GM18907 (cell line): Measurements from ENCODE around the gene NUDT10.
"Not testable (repeated sequence)": the region's sequence is repeated elsewhere in the genome, so short reads cannot be mapped to it uniquely, and the experiment has no call there.

Experiments
- ATAC-seq: cut with Tn5 transposase; IDR thresholded peaks from one replicate; pipeline ENCODE4 v1.9.1; 2021; ENCODE audit warnings: mild to moderate bottlenecking, moderate library complexity; ENCODE audit not compliant: unreplicated experiment

The NUDT10 gene

DNA sequence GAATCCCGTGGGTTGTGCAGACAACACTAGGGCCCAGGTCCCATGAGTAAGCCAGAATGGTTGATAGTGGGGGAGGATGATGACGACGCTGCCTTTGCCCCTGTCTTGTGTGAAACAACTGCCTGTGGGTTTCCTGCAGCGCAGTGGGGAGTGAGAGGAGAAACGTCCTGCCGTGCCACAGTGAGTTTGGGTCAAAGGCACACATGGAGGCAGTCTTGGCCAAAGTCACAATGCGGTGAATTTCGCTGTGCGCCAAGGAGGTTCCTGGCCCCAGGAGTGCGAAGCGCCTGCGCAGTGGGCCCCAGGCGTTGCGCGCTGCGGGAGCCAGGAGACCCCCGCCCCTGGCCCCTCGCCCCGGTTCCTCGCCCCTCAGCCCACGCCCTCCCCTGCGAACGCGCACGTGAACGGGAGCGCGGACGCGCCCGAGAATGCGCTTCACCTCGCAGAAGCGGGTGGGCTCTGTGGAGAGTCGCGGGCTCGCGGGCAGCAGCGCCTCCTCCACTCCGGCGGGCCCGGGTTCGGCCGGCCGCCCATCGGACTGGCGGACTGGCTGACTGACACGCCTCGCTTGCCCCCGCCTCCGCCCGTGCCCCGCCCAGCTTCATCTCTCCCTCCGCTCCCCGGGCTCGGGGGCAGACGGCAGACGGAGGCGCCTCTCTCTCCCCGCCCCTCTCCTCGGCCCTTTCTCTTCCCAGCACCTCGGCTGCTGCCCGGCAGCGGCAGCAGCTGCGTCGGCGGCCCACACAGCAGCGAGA is at the start of gene NUDT10:
NUDT10 (plus strand) TSS at position 635 of the 755 bp plus-strand sequence. CDS start 144 bp downstream, outside the sequence.
- no peak for ATAC-seq

GRCh38 chrX:51292421-51292820 is 40.2 kb upstream of the NUDT10 start:
- no peak for ATAC-seq

GRCh38 chrX:51296138-51296537 is 36.5 kb upstream of the NUDT10 start:
- no peak for ATAC-seq

- no peak for ATAC-seq
Observed at GRCh38 chrX:51316271-51316670, 16.4 kb upstream of the NUDT10 start.

DNA sequence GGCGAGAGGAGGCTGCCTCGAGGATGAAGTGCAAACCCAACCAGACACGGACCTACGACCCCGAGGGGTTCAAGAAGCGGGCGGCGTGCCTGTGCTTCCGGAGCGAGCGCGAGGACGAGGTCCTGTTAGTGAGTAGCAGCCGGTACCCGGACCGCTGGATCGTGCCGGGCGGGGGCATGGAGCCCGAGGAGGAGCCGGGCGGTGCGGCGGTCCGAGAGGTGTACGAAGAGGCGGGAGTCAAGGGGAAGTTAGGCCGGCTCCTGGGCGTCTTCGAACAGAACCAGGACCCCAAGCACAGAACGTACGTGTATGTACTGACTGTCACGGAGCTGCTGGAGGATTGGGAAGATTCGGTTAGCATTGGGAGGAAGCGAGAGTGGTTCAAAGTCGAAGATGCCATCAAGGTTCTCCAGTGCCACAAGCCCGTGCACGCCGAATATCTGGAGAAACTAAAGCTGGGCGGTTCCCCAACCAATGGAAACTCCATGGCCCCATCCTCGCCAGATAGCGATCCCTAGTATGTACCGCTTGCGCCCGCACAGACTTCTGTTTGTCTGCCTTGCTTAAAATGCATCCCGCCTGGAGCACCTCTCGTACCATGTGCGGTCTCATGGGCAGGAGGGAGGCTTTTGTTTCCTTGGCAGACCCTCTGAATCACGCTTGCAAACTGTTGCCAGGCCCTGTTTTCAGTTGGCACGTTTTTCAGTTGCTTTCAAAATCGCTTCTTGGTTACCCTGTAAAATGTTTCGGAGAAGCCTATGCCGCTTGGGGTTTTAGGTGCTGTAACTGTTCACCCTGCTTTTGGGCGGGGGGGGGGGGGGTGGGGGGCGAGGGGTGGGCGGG is 542 bp downstream of the NUDT10 start:
- not testable (repeated sequence) for ATAC-seq

GRCh38 chrX:51334276-51334675 is 1.7 kb downstream of the NUDT10 start:
- ATAC-seq = no peak

- peak; percentile 65 for ATAC-seq
Observed at GRCh38 chrX:51336584-51336983, 4.0 kb downstream of the NUDT10 start.

GRCh38 chrX:51361251-51361650 is 28.6 kb downstream of the NUDT10 start:
- no peak for ATAC-seq

- ATAC-seq = no peak
Observed at GRCh38 chrX:51376672-51377071, 44.0 kb downstream of the NUDT10 start.
